ENCODE measurements around the gene ST7. TPM values are rescaled to one million over a fixed set of nuclear protein-coding genes. Genes with fewer than 3 reads are reported as not detected.

Gene ST7
- total RNA-seq, 2 experiments from 2014 or later, result 5.2 to 5.9 TPM

GRCh38 chr7:117269886-117270285 is 316.6 kb downstream of the ST7 start:
- Mint-ChIP-seq H3K9me3 (ENCODE audit: insufficient read depth) (no peaks in the 10 kb centered on the region), H3K36me3 (ENCODE audit: low read depth) (no peaks in the 10 kb centered on the region), H3K27ac (no peak overlapping the region), H3K4me3 (no peak overlapping the region), H3K27me3 (ENCODE audit: low read depth) (peaks cover 1% of the 10 kb centered on the region), H3K4me1 (ENCODE audit: low read depth) (no peaks in the 10 kb centered on the region)
- ChIA-PET CTCF (no interaction called here), POLR2A (no interaction called here)
- DNase-seq (no peak), ATAC-seq (no peak)

- no peak for DNase-seq
- Mint-ChIP-seq H3K27ac (no peak overlapping the region), H3K9me3 (ENCODE audit: insufficient read depth) (no peaks in the 10 kb centered on the region), H3K36me3 (ENCODE audit: low read depth) (no peaks in the 10 kb centered on the region), H3K27me3 (ENCODE audit: low read depth) (peaks cover 1% of the 10 kb centered on the region), H3K4me1 (ENCODE audit: low read depth) (no peaks in the 10 kb centered on the region), H3K4me3 (no peak overlapping the region)
- ChIA-PET POLR2A (no interaction called here), CTCF (no interaction called here)
- no peak for ATAC-seq
These were observed 317.1 kb downstream of the ST7 start for GRCh38 chr7:117270371-117270770.

- no peak overlapping the region for H3K27ac Mint-ChIP-seq
- DNase-seq, result no peak
- POLR2A ChIA-PET, result no interaction called here
- ATAC-seq, result no peak
- H3K4me3 Mint-ChIP-seq, result no peak overlapping the region
- H3K4me1 Mint-ChIP-seq (ENCODE audit: low read depth), result no peaks in the 10 kb centered on the region
- peaks cover 1% of the 10 kb centered on the region for H3K27me3 Mint-ChIP-seq (ENCODE audit: low read depth)
- CTCF ChIA-PET, result no interaction called here
- H3K36me3 Mint-ChIP-seq (ENCODE audit: low read depth), result no peaks in the 10 kb centered on the region
- no peaks in the 10 kb centered on the region for H3K9me3 Mint-ChIP-seq (ENCODE audit: insufficient read depth)
These were observed 318.3 kb downstream of the ST7 start for GRCh38 chr7:117271566-117271965.

- no peak for DNase-seq
- ATAC-seq, result no peak
- ChIA-PET CTCF (no interaction called here), POLR2A (no interaction called here)
- no peaks in the 10 kb centered on the region for H3K4me1 Mint-ChIP-seq (ENCODE audit: low read depth)
- no peaks in the 10 kb centered on the region for H3K36me3 Mint-ChIP-seq (ENCODE audit: low read depth)
- H3K9me3 Mint-ChIP-seq (ENCODE audit: insufficient read depth), result no peaks in the 10 kb centered on the region
- no peak overlapping the region for H3K27ac Mint-ChIP-seq
- peaks cover 1% of the 10 kb centered on the region for H3K27me3 Mint-ChIP-seq (ENCODE audit: low read depth)
- no peak overlapping the region for H3K4me3 Mint-ChIP-seq
These were observed 318.9 kb downstream of the ST7 start for GRCh38 chr7:117272017-117272759.

GRCh38 chr7:117273325-117273724 is 320.0 kb downstream of the ST7 start:
- ChIA-PET CTCF (no interaction called here), POLR2A (no interaction called here)
- H3K27me3 Mint-ChIP-seq (ENCODE audit: low read depth), result peaks cover 1% of the 10 kb centered on the region
- no peak overlapping the region for H3K27ac Mint-ChIP-seq
- no peaks in the 10 kb centered on the region for H3K4me1 Mint-ChIP-seq (ENCODE audit: low read depth)
- ATAC-seq (no peak), DNase-seq (no peak)
- H3K36me3 Mint-ChIP-seq (ENCODE audit: low read depth), result no peaks in the 10 kb centered on the region
- H3K9me3 Mint-ChIP-seq (ENCODE audit: insufficient read depth), result no peaks in the 10 kb centered on the region
- no peak overlapping the region for H3K4me3 Mint-ChIP-seq

GRCh38 chr7:117273814-117274225 is 320.5 kb downstream of the ST7 start:
- Mint-ChIP-seq H3K4me3 (no peak overlapping the region), H3K9me3 (ENCODE audit: insufficient read depth) (no peaks in the 10 kb centered on the region), H3K36me3 (ENCODE audit: low read depth) (no peaks in the 10 kb centered on the region), H3K27me3 (ENCODE audit: low read depth) (peaks cover 1% of the 10 kb centered on the region), H3K4me1 (ENCODE audit: low read depth) (no peaks in the 10 kb centered on the region), H3K27ac (no peak overlapping the region)
- POLR2A ChIA-PET, result no interaction called here
- DNase-seq (no peak), ATAC-seq (no peak)
- CTCF ChIA-PET, result no interaction called here

GRCh38 chr7:117274951-117275350 is 321.6 kb downstream of the ST7 start:
- CTCF ChIA-PET, result no interaction called here
- DNase-seq (no peak), ATAC-seq (no peak)
- no peak overlapping the region for H3K27ac Mint-ChIP-seq
- H3K4me1 Mint-ChIP-seq (ENCODE audit: low read depth), result no peaks in the 10 kb centered on the region
- POLR2A ChIA-PET, result no interaction called here
- H3K36me3 Mint-ChIP-seq (ENCODE audit: low read depth), result no peaks in the 10 kb centered on the region
- no peaks in the 10 kb centered on the region for H3K9me3 Mint-ChIP-seq (ENCODE audit: insufficient read depth)
- peaks cover 1% of the 10 kb centered on the region for H3K27me3 Mint-ChIP-seq (ENCODE audit: low read depth)
- no peak overlapping the region for H3K4me3 Mint-ChIP-seq

GRCh38 chr7:117277576-117277975 is 324.3 kb downstream of the ST7 start:
- ChIA-PET POLR2A (no interaction called here), CTCF (no interaction called here)
- no peak overlapping the region for H3K27ac Mint-ChIP-seq
- DNase-seq (no peak), ATAC-seq (no peak)
- peaks cover 4% of the 10 kb centered on the region for H3K27me3 Mint-ChIP-seq (ENCODE audit: low read depth)
- no peaks in the 10 kb centered on the region for H3K4me1 Mint-ChIP-seq (ENCODE audit: low read depth)
- no peak overlapping the region for H3K4me3 Mint-ChIP-seq
- H3K9me3 Mint-ChIP-seq (ENCODE audit: insufficient read depth), result no peaks in the 10 kb centered on the region
- H3K36me3 Mint-ChIP-seq (ENCODE audit: low read depth), result no peaks in the 10 kb centered on the region

- Mint-ChIP-seq H3K4me1 (ENCODE audit: low read depth) (no peaks in the 10 kb centered on the region), H3K36me3 (ENCODE audit: low read depth) (no peaks in the 10 kb centered on the region), H3K9me3 (ENCODE audit: insufficient read depth) (no peaks in the 10 kb centered on the region), H3K4me3 (no peak overlapping the region), H3K27ac (no peak overlapping the region), H3K27me3 (ENCODE audit: low read depth) (peaks cover 2% of the 10 kb centered on the region)
- ChIA-PET POLR2A (no interaction called here), CTCF (no interaction called here)
- DNase-seq (no peak), ATAC-seq (no peak)
These were observed 324.7 kb downstream of the ST7 start for GRCh38 chr7:117278040-117278439.

GRCh38 chr7:117279203-117279602 is 325.9 kb downstream of the ST7 start:
- Mint-ChIP-seq H3K9me3 (ENCODE audit: insufficient read depth) (no peaks in the 10 kb centered on the region), H3K27me3 (ENCODE audit: low read depth) (peaks cover 2% of the 10 kb centered on the region), H3K4me3 (no peak overlapping the region), H3K36me3 (ENCODE audit: low read depth) (no peaks in the 10 kb centered on the region), H3K4me1 (ENCODE audit: low read depth) (no peaks in the 10 kb centered on the region), H3K27ac (no peak overlapping the region)
- ATAC-seq (no peak), DNase-seq (no peak)
- ChIA-PET CTCF (no interaction called here), POLR2A (no interaction called here)

Small RNAs within 50 kb of the gene (microRNA-seq; reads per million reads assigned to microRNA genes)
- gene MIR6132, result not detected

Other genes with a start within 250 kb of the ST7 start
- gene CAPZA2, start 90.9 kb upstream of the ST7 start, total RNA-seq, result 100 to 1,000 TPM; 144 to 154 TPM